ENCODE measurements around the gene HLA-DOA. TPM values are rescaled to one million over a fixed set of nuclear protein-coding genes. Genes with fewer than 3 reads are reported as not detected.

The HLA-DOA gene
- total and polyA plus RNA-seq, 5 experiments from 2014 or later = 26.4 to 61.0 (median 50.7) TPM

DNA sequence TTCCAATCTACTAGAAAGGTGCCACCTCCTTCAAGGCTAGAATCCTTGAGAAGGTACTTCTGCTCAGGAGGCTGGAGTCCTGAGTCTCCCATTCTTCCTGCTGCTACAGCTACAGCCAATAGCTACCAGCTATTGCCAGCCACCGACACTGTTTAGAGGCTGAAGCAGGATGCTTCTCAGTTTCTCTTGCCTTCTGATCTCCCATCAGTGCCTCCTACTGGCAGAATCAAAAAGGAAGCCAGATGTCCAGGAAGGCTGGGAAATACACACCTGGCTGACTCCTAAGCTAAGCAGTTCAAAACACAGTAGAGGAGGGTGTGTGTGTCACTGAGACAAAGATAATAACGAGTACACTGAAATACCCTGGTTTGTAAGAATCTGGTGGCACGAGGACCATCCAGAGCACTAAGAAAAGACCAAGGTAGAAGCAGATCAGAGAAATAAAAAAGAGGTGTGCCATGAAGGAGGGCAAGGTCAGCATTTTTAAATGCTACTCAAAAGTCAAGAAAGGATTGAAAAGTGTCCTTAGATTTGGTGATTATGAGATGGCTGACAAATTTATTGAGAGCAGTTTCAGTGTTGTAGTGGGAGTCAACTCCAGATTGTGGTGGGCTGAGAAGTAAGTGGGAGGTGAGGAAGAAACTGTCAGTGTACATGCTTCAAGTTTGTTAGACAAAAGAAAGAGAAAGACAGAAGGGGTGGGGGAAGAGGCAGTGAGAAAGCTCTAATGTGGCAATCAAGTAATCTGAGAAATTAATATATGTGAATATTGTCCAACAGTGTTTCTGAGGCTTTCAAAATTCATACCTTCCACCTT is 54.2 kb downstream of the HLA-DOA start:
- POLR2A ChIA-PET = interaction anchor here (0.6 to 13.5 kb wide), 9 partner anchors 12 to 1134 kb away, joined by 3 to 344 read pairs (median 9); partner anchors contain the start of genes BRD2 and HLA-DMB
- H3K36me3 Mint-ChIP-seq = peaks cover 0 to 4% (median 0%) of the 10 kb centered on the region in 3 donors
- peaks cover 26 to 62% (median 52%) of the 10 kb centered on the region in 4 donors for H3K4me1 Mint-ChIP-seq
- DNase-seq = peak in 4 of 10 donors; percentile 23 to 37 (median 34)
- H3K27me3 Mint-ChIP-seq = no peaks in the 10 kb centered on the region
- H3K27ac Mint-ChIP-seq = peak overlapping the region in 7 of 10 donors; percentile 4 to 68 (median 32)
- peak; percentile 14 to 15 for ATAC-seq
- H3K4me3 Mint-ChIP-seq = no peak overlapping the region
- no peaks in the 10 kb centered on the region for H3K9me3 Mint-ChIP-seq

DNA sequence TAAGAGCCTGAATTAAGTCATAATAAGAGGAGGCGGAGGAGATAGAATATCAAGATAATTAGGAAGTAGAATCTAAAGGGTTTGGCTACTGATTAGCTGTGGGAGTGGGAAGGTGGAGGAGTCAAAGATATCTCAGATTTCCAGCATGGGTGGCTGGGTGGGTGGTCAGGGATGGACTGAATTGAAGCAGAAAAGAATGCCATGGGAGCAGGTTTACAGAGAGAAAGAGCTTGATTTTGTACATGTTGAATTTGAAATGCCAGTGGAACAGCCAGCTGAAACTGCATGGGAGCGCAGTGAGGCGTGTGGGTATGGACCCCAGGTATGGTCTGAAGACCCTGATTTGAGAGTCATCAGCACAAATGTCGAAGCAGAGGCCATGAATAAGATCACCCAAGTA is 55.1 kb downstream of the HLA-DOA start:
- DNase-seq (no peak), ATAC-seq (no peak)
- Mint-ChIP-seq H3K9me3 (no peaks in the 10 kb centered on the region), H3K27me3 (no peaks in the 10 kb centered on the region), H3K36me3 (peaks cover 0 to 4% (median 0%) of the 10 kb centered on the region in 3 donors), H3K4me3 (peak overlapping the region in 2 of 10 donors; percentile 17 to 24), H3K4me1 (peaks cover 36 to 66% (median 59%) of the 10 kb centered on the region in 4 donors), H3K27ac (peak overlapping the region in 3 of 10 donors; percentile 44 to 90 (median 76))
- POLR2A ChIA-PET = interaction anchor here (0.6 to 13.5 kb wide), 7 partner anchors 11 to 1133 kb away, joined by 3 to 344 read pairs (median 30); partner anchors contain the start of genes BRD2 and HLA-DMB

Other genes starting within 250 kb of the HLA-DOA start
- gene HLA-DQB2, start 246.1 kb downstream of the HLA-DOA start, total RNA-seq = 1 to 10 TPM in 1 of 2 experiments, under 1 TPM in 1; 0.74 to 1.2 TPM
- 1 to 10 TPM in 1 of 3 donors, under 1 TPM in 1, not detected in 1; 0.91 to 2.2 TPM for gene HLA-DQB2, start 246.1 kb downstream of the HLA-DOA start, polyA plus RNA-seq
- 1 to 10 TPM; 3.9 to 5.6 TPM for gene HLA-DOB, start 192.6 kb downstream of the HLA-DOA start, total RNA-seq
- under 1 TPM in 2 of 3 donors, not detected in 1; 0.43 to 0.75 TPM for gene HLA-DOB, start 192.6 kb downstream of the HLA-DOA start, polyA plus RNA-seq
- 100 to 1,000 TPM in 1 of 2 experiments, 10 to 100 TPM in 1; 96.2 to 117 TPM for gene TAP2, start 170.9 kb downstream of the HLA-DOA start, total RNA-seq
- gene TAP2, start 170.9 kb downstream of the HLA-DOA start, polyA plus RNA-seq = 10 to 100 TPM; 24.2 to 36.6 (median 25.3) TPM
- 100 to 1,000 TPM; 133 to 138 TPM for gene PSMB8, start 165.5 kb downstream of the HLA-DOA start, total RNA-seq
- gene PSMB8, start 165.5 kb downstream of the HLA-DOA start, polyA plus RNA-seq = 100 to 1,000 TPM; 350 to 386 (median 386) TPM
- 100 to 1,000 TPM; 113 TPM for gene TAP1, start 155.9 kb downstream of the HLA-DOA start, total RNA-seq
- gene TAP1, start 155.9 kb downstream of the HLA-DOA start, polyA plus RNA-seq = 100 to 1,000 TPM; 197 to 283 (median 230) TPM
- gene PSMB9, start 155.4 kb downstream of the HLA-DOA start, total RNA-seq = 100 to 1,000 TPM; 102 to 104 TPM
- 100 to 1,000 TPM; 402 to 432 (median 424) TPM for gene PSMB9, start 155.4 kb downstream of the HLA-DOA start, polyA plus RNA-seq
- gene HLA-DMB, start 68.6 kb downstream of the HLA-DOA start, total RNA-seq = 10 to 100 TPM; 23.0 to 23.5 TPM
- 10 to 100 TPM; 10.8 to 22.5 (median 16.8) TPM for gene HLA-DMB, start 68.6 kb downstream of the HLA-DOA start, polyA plus RNA-seq
- 10 to 100 TPM; 38.7 to 39.7 TPM for gene HLA-DMA, start 56.5 kb downstream of the HLA-DOA start, total RNA-seq
- 10 to 100 TPM; 23.7 to 37.4 (median 26.9) TPM for gene HLA-DMA, start 56.5 kb downstream of the HLA-DOA start, polyA plus RNA-seq
- gene BRD2, start 41.0 kb downstream of the HLA-DOA start, total RNA-seq = 100 to 1,000 TPM; 454 to 455 TPM
- 10 to 100 TPM; 24.5 to 72.8 (median 29.8) TPM for gene BRD2, start 41.0 kb downstream of the HLA-DOA start, polyA plus RNA-seq
- 10 to 100 TPM; 32.6 to 35.9 TPM for gene HLA-DPA1, start 64.1 kb upstream of the HLA-DOA start, total RNA-seq
- gene HLA-DPA1, start 64.1 kb upstream of the HLA-DOA start, polyA plus RNA-seq = 100 to 1,000 TPM in 1 of 3 donors, 10 to 100 TPM in 2; 19.5 to 121 (median 77.1) TPM
- 10 to 100 TPM; 42.8 to 44.0 TPM for gene HLA-DPB1, start 66.4 kb upstream of the HLA-DOA start, total RNA-seq
- 100 to 1,000 TPM in 2 of 3 donors, 10 to 100 TPM in 1; 62.2 to 228 (median 186) TPM for gene HLA-DPB1, start 66.4 kb upstream of the HLA-DOA start, polyA plus RNA-seq
- 1 to 10 TPM; 7.5 to 8.0 TPM for gene COL11A2, start 182.9 kb upstream of the HLA-DOA start, total RNA-seq
- gene COL11A2, start 182.9 kb upstream of the HLA-DOA start, polyA plus RNA-seq = under 1 TPM; 0.08 to 0.48 (median 0.13) TPM
- 100 to 1,000 TPM; 126 to 127 TPM for gene RXRB, start 191.1 kb upstream of the HLA-DOA start, total RNA-seq
- 10 to 100 TPM in 1 of 3 donors, 1 to 10 TPM in 2; 6.6 to 10.9 (median 7.3) TPM for gene RXRB, start 191.1 kb upstream of the HLA-DOA start, polyA plus RNA-seq
- gene SLC39A7, start 191.3 kb upstream of the HLA-DOA start, total RNA-seq = 10 to 100 TPM; 35.5 to 36.4 TPM
- 10 to 100 TPM; 18.8 to 23.8 (median 21.8) TPM for gene SLC39A7, start 191.3 kb upstream of the HLA-DOA start, polyA plus RNA-seq
- 10 to 100 TPM; 28.7 to 29.0 TPM for gene HSD17B8, start 195.1 kb upstream of the HLA-DOA start, total RNA-seq
- gene HSD17B8, start 195.1 kb upstream of the HLA-DOA start, polyA plus RNA-seq = 10 to 100 TPM; 75.0 to 79.2 (median 75.9) TPM
- 10 to 100 TPM; 58.3 to 59.1 TPM for gene RING1, start 198.9 kb upstream of the HLA-DOA start, total RNA-seq
- gene RING1, start 198.9 kb upstream of the HLA-DOA start, polyA plus RNA-seq = 10 to 100 TPM; 12.1 to 12.5 (median 12.4) TPM